Activated naive CD8-positive, alpha-beta T cell treated with anti-CD3 and anti-CD28 coated beads, Interleukin-2, amount 10 ng/mL, durations not matched to agents 7 days and 5 days (primary cell): ENCODE data around the gene ITGB5. TPM values are rescaled to one million over a fixed set of nuclear protein-coding genes. Genes with fewer than 3 reads are reported as not detected.

Source experiments
- ATAC-seq: fragments of 150-1000 bp; cut with Tn5 transposase; one replicate; pipeline ENCODE4 v1.10.0; 2021; ENCODE audit warnings: low read depth, moderate library complexity
- POLR2A ChIA-PET: fragments of 350-600 bp; sonication (Branson Sonifier 250); formaldehyde crosslinking; loops from one replicate; lab custom pipeline; 2021; ENCODE audit warnings: antibody characterized with exemption; lab: Charles Lee
- DNase-seq: peaks from one replicate; pipeline ENCODE4 v3.0.0; 2021
- H3K27ac Mint-ChIP-seq: one replicate; pipeline ENCODE4 v1.8.0; 2022; ENCODE audit warnings: mild to moderate bottlenecking, mixed read lengths
- H3K27me3 Mint-ChIP-seq: one replicate; pipeline ENCODE4 v1.8.0; 2022; ENCODE audit warnings: mild to moderate bottlenecking, moderate library complexity, mixed read lengths
- H3K36me3 Mint-ChIP-seq: one replicate; pipeline ENCODE4 v1.8.0; 2021; ENCODE audit warnings: mild to moderate bottlenecking, mixed read lengths
- H3K4me1 Mint-ChIP-seq: one replicate; pipeline ENCODE4 v1.8.0; 2021; ENCODE audit warnings: mixed read lengths
- H3K4me3 Mint-ChIP-seq: one replicate; pipeline ENCODE4 v1.8.0; 2022; ENCODE audit warnings: mild to moderate bottlenecking, moderate library complexity, mixed read lengths
- H3K9me3 Mint-ChIP-seq: one replicate; pipeline ENCODE4 v1.8.0; 2021; ENCODE audit warnings: mixed read lengths
- total RNA-seq, 2 experiments: library from RNA; stranded (reverse); gene quantifications; one replicate each; pipeline ENCODE4 v1.2.3, GENCODE V29; 2021

Gene ITGB5
- total RNA-seq, 2 experiments from 2014 or later: 2.0 to 3.7 TPM

GRCh38 chr3:124886168-124887056 is 753 bp downstream of the ITGB5 start:
- Mint-ChIP-seq H3K36me3 (no peaks in the 10 kb centered on the region), H3K4me3 (peak overlapping the region; percentile 64), H3K27ac (no peak overlapping the region), H3K4me1 (peaks cover 5% of the 10 kb centered on the region), H3K9me3 (no peaks in the 10 kb centered on the region), H3K27me3 (peaks cover 61% of the 10 kb centered on the region)
- ATAC-seq (peak; percentile 71), DNase-seq (peak; percentile 56)
- POLR2A ChIA-PET: no interaction called here

- Mint-ChIP-seq H3K9me3 (no peaks in the 10 kb centered on the region), H3K4me1 (peaks cover 5% of the 10 kb centered on the region), H3K4me3 (peak overlapping the region; percentile 64), H3K36me3 (no peaks in the 10 kb centered on the region), H3K27me3 (peaks cover 58% of the 10 kb centered on the region), H3K27ac (no peak overlapping the region)
- POLR2A ChIA-PET: no interaction called here
- ATAC-seq (no peak), DNase-seq (no peak)
Observed at GRCh38 chr3:124885466-124886167, 1.5 kb downstream of the ITGB5 start.

GRCh38 chr3:124884474-124885101 is 2.6 kb downstream of the ITGB5 start:
- ATAC-seq (no peak), DNase-seq (no peak)
- H3K36me3 Mint-ChIP-seq: no peaks in the 10 kb centered on the region
- peaks cover 5% of the 10 kb centered on the region for H3K4me1 Mint-ChIP-seq
- peaks cover 58% of the 10 kb centered on the region for H3K27me3 Mint-ChIP-seq
- H3K9me3 Mint-ChIP-seq: no peaks in the 10 kb centered on the region
- H3K27ac Mint-ChIP-seq: no peak overlapping the region
- POLR2A ChIA-PET: no interaction called here
- no peak overlapping the region for H3K4me3 Mint-ChIP-seq

GRCh38 chr3:124883766-124884473 is 3.2 kb downstream of the ITGB5 start:
- DNase-seq (no peak), ATAC-seq (no peak)
- Mint-ChIP-seq H3K4me1 (peaks cover 11% of the 10 kb centered on the region), H3K4me3 (no peak overlapping the region), H3K27me3 (peaks cover 55% of the 10 kb centered on the region), H3K9me3 (no peaks in the 10 kb centered on the region), H3K36me3 (no peaks in the 10 kb centered on the region), H3K27ac (no peak overlapping the region)
- POLR2A ChIA-PET: no interaction called here

GRCh38 chr3:124882816-124883747 is 4.1 kb downstream of the ITGB5 start:
- peaks cover 46% of the 10 kb centered on the region for H3K27me3 Mint-ChIP-seq
- DNase-seq (no peak), ATAC-seq (no peak)
- no peak overlapping the region for H3K4me3 Mint-ChIP-seq
- peaks cover 14% of the 10 kb centered on the region for H3K4me1 Mint-ChIP-seq
- POLR2A ChIA-PET: no interaction called here
- H3K36me3 Mint-ChIP-seq: no peaks in the 10 kb centered on the region
- no peaks in the 10 kb centered on the region for H3K9me3 Mint-ChIP-seq
- H3K27ac Mint-ChIP-seq: no peak overlapping the region

GRCh38 chr3:124881976-124882697 is 5.0 kb downstream of the ITGB5 start:
- Mint-ChIP-seq H3K27ac (no peak overlapping the region), H3K4me3 (no peak overlapping the region), H3K36me3 (no peaks in the 10 kb centered on the region), H3K9me3 (no peaks in the 10 kb centered on the region), H3K4me1 (peaks cover 13% of the 10 kb centered on the region), H3K27me3 (peaks cover 40% of the 10 kb centered on the region)
- ATAC-seq (no peak), DNase-seq (no peak)
- POLR2A ChIA-PET: no interaction called here

- Mint-ChIP-seq H3K9me3 (no peaks in the 10 kb centered on the region), H3K27ac (no peak overlapping the region), H3K36me3 (no peaks in the 10 kb centered on the region), H3K4me1 (peaks cover 9% of the 10 kb centered on the region), H3K4me3 (peak overlapping the region; percentile 20), H3K27me3 (peaks cover 41% of the 10 kb centered on the region)
- POLR2A ChIA-PET: no interaction called here
- ATAC-seq (no peak), DNase-seq (no peak)
Observed at GRCh38 chr3:124879337-124879680, 7.9 kb downstream of the ITGB5 start.

- no peaks in the 10 kb centered on the region for H3K9me3 Mint-ChIP-seq
- peaks cover 9% of the 10 kb centered on the region for H3K4me1 Mint-ChIP-seq
- ATAC-seq (peak; percentile 82), DNase-seq (no peak)
- peak overlapping the region; percentile 20 for H3K4me3 Mint-ChIP-seq
- no peaks in the 10 kb centered on the region for H3K36me3 Mint-ChIP-seq
- POLR2A ChIA-PET: no interaction called here
- H3K27ac Mint-ChIP-seq: no peak overlapping the region
- H3K27me3 Mint-ChIP-seq: peaks cover 39% of the 10 kb centered on the region
Observed at GRCh38 chr3:124878561-124879336, 8.4 kb downstream of the ITGB5 start.

GRCh38 chr3:124877674-124878073 is 9.5 kb downstream of the ITGB5 start:
- peaks cover 40% of the 10 kb centered on the region for H3K27me3 Mint-ChIP-seq
- no peak for ATAC-seq
- H3K27ac Mint-ChIP-seq: no peak overlapping the region
- DNase-seq: no peak
- no peaks in the 10 kb centered on the region for H3K36me3 Mint-ChIP-seq
- POLR2A ChIA-PET: no interaction called here
- H3K9me3 Mint-ChIP-seq: no peaks in the 10 kb centered on the region
- H3K4me1 Mint-ChIP-seq: peaks cover 9% of the 10 kb centered on the region
- H3K4me3 Mint-ChIP-seq: no peak overlapping the region

- peaks cover 43% of the 10 kb centered on the region for H3K27me3 Mint-ChIP-seq
- H3K36me3 Mint-ChIP-seq: no peaks in the 10 kb centered on the region
- POLR2A ChIA-PET: no interaction called here
- no peak overlapping the region for H3K4me3 Mint-ChIP-seq
- no peaks in the 10 kb centered on the region for H3K9me3 Mint-ChIP-seq
- DNase-seq (no peak), ATAC-seq (no peak)
- no peak overlapping the region for H3K27ac Mint-ChIP-seq
- peaks cover 9% of the 10 kb centered on the region for H3K4me1 Mint-ChIP-seq
Observed at GRCh38 chr3:124876401-124876878, 10.7 kb downstream of the ITGB5 start.

- ATAC-seq (no peak), DNase-seq (no peak)
- H3K4me1 Mint-ChIP-seq: no peaks in the 10 kb centered on the region
- POLR2A ChIA-PET: no interaction called here
- no peak overlapping the region for H3K4me3 Mint-ChIP-seq
- peaks cover 41% of the 10 kb centered on the region for H3K27me3 Mint-ChIP-seq
- no peak overlapping the region for H3K27ac Mint-ChIP-seq
- H3K36me3 Mint-ChIP-seq: no peaks in the 10 kb centered on the region
- no peaks in the 10 kb centered on the region for H3K9me3 Mint-ChIP-seq
Observed at GRCh38 chr3:124873226-124873625, 13.9 kb downstream of the ITGB5 start.
